Astrocyte (in vitro differentiated cells and primary cell): Measurements from ENCODE around the gene PTPRO.

Experiments
- CTCF ChIP-seq: IDR thresholded peaks from 2 replicates; pipeline ENCODE4 v1.5.1; 2011; ENCODE audit warnings: low read depth, mild to moderate bottlenecking, inconsistent platforms, low read length, moderate library complexity; ENCODE audit not compliant: insufficient read depth
- EZH2 ChIP-seq: IDR thresholded peaks from 2 replicates; pipeline ENCODE4 v1.6.1; 2012; ENCODE audit warnings: mild to moderate bottlenecking, low read length, inconsistent platforms; ENCODE audit not compliant: insufficient read depth

- TF ChIP-seq CTCF (no peak), EZH2 (no peak)
These were observed 24.2 kb downstream of the PTPRO start for GRCh38 chr12:15346488-15346887.
